GM21367 (cell line): ENCODE measurements around the gene MYOZ2.
"Not testable (repeated sequence)": the region's sequence is repeated elsewhere in the genome, so short reads cannot be mapped to it uniquely, and the experiment has no call there.

Source experiments
- ATAC-seq: cut with Tn5 transposase; IDR thresholded peaks from one replicate; pipeline ENCODE4 v1.9.1; 2021; ENCODE audit not compliant: unreplicated experiment

Gene MYOZ2

DNA sequence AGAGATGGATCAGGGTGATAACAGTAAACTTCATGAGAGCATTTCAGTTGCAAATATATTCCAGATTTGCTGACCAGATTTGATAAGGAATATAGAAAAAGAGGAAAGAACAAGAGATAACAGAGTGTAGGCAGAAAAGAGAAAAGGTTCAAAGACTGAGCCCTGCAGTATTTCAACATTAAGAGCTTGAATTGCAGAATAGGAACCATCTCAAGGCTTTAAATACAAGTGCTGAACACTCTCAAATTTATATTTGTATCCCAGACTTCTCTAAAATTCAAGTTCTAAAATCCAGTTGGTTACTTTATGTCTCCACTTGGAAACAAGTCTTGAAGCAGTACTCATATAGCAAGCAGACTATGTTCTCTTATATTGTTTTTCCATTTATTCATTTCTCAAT is 9.7 kb upstream of the MYOZ2 start:
- no peak for ATAC-seq

DNA sequence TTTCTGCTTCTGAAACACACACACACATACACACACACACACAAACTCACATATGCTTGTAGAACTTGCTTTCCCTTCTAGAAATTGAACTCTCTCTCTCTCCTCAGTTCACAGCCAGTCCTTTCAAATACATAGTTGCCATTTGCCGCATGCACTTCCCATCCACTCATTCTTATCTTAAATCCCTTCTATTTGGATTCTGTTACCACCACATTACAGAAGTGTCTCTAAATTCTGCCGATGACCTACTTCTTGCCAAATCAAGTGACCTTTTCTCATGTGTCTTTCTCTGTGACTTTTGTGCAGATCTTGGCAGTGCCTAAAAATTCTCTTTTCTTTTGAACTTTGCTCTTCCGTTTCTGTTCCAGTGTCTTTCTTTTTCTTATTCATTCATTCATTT is 7.5 kb upstream of the MYOZ2 start:
- ATAC-seq: no peak

DNA sequence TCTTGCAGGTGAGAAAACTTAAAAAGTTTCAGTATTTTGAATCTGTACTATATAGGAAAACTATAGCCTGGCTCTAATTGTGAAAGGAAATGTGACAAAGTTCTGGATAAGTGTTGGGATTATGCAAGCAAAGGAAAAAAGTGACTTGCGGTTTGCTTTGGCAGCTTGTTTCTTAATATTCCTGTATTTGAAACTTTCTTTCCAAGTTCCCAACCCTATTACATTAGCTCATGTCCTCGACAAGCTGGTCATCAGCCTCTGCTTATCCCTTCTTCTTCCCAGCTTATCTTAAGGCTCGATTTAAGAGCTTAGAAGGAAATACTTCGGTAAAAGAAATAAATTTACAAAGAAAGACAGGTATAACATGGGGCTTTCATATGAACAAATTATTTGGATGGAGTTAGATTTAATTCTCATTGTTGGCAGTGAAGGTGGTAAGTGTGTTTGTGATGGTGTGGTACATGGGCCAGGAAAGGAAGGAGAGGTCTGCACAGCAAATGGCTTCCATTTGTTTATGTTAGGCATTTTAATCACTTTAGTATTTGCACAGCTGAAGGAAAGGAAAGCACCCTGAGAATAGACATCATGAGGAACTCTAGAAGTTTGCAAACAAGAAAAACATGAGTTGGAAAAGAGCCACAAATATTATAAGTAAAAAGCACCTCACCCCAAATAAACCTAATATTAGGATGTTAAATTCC is 5.1 kb upstream of the MYOZ2 start:
- no peak for ATAC-seq

DNA sequence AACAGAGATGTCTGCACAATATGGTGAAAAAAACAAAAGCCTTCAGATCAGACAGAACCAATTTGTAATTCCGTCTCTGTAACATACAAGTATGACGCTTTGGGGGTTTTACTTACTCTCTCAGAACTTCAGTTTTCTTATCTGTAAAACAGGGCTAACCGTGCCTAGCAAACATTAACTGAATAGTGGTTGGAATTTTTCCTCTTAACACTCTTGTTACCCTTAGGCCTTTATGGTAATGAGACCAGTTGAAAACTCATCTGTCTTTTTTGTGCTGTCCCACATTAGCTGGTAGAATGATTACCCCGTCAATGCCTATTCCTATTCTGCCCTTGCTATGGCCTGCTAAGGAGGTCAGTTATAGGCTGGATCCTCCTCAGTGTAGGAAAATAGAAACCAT is 4.5 kb upstream of the MYOZ2 start:
- ATAC-seq: no peak

DNA sequence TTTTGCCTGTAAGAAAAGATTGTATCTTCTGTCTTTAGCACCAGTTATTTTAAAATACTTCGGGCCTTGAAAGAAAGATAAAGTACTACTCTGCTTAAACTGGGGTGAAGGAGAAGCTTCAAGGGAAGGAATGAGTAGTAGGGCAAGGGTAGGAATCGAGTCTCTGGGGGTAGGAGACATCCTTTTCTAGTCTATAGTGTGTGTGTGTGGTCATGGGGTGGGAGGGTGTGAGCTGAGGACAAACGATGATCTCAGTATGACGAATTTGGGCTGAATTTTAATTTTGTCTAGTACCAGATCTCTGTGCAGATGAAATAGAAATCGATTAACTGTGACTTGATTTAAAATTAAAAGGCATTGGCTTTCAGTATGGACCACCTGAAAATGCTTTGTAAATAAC is 3.3 kb upstream of the MYOZ2 start:
- ATAC-seq: no peak

DNA sequence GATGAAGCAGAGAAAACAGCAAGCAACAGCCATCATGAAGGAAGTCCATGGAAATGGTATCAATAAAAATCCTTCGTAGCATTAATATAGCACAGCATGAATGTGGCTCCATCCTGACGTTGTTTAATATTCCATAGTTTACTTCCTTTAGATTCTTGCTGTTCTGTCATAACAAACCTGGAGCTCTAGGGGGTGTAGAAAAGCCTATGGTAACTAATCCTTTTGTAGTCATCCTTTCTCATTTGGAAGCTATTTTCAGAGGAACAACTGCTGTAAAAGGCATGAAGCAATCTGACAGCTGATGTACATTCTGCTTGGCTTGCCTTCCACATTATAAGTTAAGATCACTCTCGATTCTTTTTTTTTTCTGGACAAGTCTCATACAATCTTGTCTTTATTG is 914 bp downstream of the MYOZ2 start:
- ATAC-seq: no peak

DNA sequence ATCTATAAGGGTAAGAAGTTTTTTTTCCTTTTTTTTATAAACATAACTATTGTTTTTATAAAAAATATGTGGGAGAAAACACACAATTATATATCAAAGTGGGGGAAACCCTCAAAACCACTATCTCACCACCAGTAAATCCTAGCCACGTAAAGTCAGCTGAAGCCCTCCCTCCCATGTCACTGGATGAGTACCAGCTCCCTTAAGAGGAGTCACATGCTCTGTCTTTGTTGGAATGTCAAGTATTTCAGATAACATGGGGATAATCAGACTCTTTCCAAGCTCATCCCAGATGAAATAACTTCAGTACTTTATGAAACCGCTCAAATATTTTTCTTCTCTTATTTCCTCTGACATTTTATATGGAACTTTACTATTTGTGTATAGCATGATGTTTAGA is 2.4 kb downstream of the MYOZ2 start:
- ATAC-seq: no peak

DNA sequence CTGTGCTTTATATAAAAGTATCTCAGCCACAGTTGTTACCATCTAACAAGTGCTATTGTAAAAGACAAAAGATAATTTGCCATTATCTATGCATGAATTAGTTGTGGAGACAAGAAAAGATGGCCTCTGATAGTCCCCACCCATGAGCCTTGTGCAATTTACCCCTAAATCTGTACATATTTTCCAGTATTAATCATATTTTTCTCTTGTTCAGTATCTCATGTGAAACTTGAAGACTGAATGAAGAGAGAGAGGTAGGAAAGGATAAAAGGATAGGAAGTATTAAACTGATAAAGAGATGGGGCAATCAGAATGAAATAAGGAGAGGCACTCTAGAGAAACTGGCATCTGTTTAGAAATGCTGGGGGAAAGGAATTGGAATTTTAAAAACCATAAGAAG is 3.7 kb downstream of the MYOZ2 start:
- ATAC-seq: no peak

DNA sequence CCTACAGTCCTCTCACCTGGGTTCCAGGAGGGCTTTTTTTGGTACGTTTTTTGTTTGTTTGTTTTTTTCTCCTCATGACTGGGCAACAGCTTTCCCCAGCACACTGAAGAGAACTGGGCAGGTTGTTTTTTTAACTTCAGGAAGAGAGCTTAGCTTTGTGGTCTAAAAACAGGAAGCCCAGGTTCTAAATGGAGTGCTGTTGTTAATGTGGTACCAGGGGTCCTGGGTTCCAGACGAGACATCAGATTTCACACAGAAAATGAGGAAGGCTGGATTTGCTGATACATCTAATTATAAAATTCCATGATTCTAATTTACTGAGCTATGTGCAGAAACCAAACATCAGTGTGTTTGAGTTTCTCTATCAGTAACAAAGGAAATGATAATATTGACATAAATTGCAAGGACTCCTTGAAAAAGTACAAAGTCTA is 4.2 kb downstream of the MYOZ2 start:
- no peak for ATAC-seq

DNA sequence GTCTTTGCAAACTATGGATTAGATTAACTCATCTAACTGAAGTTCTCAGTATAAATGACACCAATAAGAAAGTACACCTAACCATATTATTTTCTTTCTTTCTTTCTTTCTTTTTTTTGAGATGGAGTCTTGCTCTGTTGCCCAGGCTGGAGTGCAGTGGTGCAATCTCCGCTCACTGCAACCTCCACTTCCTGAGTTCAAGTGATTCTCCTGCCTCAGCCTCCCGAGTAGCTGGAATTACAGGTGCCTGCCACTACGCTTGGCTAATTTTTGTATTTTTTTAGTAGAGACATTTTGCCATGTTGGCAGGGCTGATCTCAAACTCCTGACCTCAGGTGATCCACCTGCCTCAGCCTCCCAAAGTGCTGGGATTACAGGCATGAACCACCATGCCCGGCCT is 5.7 kb downstream of the MYOZ2 start:
- not testable (repeated sequence) for ATAC-seq

DNA sequence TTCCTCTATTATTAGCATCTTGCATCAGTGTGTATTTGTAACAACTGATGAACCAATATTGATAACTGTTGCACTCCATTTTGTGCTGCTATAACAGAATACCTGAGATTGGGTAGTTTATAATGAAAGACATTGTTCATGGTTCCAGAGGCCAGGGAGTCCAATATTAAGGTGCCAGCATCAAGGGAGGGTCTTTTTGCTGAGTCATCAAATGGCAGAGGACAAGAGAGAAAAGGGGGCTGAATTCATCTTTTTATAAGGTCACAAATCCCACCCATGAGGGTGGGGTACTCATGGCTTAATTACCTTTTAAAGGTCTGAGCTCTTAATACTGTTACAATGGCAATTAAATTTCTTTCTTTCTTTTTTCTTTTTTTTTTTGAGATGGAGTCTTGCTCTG is 7.2 kb downstream of the MYOZ2 start:
- ATAC-seq: no peak

DNA sequence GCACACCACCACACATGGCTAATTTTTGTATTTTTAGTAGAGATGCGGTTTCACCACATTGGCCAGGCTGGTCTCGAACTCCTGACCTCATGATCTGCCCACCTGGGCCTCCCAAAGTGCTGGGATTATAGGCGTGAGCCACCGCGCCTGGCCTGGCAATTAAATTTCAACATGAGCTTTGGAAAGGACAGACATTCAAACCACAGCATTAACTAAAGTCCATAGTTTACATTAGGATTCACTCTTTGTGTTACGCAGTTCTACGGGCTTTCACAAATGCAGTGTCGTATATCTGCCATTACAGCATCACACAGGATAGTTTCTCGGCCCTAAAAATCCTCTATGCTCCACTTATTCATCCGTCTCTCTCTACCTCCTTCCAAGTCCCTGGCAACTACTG is 7.7 kb downstream of the MYOZ2 start:
- ATAC-seq: not testable (repeated sequence)

DNA sequence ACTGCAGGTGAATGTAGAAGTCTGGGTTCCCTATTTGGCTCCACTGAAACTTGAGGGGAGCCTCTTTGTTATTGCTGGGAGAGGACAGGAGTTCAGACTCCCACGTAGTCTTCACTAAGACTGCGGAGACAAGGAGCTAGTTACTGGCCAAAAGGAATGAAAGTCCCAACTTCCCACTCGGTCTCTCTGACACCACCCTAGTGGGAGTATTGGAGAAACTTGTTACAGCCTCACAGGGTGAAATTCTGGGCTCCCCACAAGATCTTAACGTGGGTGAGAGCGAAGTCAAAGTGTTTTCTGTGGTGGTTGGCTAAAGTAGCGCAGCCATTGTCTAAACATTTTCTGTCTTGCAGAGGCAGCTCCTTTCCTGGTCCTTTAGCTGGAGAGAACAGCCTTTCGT is 13.5 kb downstream of the MYOZ2 start:
- ATAC-seq: no peak

DNA sequence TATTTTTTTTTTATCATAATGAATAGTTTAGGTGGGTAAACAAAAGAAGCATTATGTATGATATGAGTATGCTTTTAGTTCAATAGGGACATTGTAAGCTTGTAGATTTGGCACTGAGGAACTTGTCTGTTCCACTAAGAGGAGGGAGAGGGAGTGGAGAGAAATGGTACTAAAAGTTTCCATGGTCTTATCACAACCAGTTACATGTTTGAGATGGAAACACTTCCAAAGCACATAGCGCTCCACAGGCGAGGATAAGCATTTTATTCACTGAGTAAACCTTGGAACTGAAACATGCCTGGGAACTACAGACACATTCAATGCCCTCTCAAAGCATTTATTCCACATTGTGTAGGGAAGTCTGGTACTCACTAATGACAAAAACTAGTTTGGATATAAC is 15.5 kb downstream of the MYOZ2 start:
- no peak for ATAC-seq

DNA sequence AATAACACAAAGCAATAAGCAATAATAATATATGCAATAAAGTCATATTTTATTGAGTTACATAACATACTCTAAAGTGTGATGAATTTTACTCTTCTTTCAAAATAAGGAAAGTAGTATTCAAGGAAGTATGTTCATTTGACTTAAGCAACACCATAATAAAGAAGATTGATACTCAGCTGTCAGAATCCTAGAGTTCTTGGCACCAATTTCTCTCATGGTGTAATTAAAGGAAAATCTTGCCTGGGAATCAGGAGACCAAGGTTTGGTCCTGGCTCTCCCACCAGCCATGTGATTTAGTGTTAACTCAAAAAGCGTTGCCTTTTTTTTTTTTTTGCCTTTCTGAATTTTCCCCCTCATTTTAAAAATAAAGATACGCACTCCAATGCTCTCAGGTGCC is 17.1 kb downstream of the MYOZ2 start:
- ATAC-seq: no peak

DNA sequence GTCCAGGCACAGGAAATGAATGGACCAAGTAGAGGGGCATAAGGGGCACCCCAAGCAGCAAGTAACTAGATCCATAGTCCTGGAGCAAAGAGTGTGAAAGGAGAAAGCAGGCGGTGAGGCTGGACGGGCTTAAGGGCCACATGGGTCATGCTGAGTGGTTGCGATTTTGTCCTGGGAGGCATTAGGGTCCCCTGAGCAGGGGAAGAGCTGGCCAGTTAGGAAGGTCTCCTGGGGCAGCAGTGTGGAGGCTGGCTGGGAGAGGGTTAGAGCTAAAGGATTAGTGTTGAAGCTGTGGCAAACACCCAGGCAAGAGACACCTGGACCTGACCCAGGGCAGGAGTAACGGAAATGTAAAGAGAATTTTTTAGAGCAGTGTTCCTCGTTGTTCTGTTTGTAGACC is 26.5 kb downstream of the MYOZ2 start:
- ATAC-seq: no peak

DNA sequence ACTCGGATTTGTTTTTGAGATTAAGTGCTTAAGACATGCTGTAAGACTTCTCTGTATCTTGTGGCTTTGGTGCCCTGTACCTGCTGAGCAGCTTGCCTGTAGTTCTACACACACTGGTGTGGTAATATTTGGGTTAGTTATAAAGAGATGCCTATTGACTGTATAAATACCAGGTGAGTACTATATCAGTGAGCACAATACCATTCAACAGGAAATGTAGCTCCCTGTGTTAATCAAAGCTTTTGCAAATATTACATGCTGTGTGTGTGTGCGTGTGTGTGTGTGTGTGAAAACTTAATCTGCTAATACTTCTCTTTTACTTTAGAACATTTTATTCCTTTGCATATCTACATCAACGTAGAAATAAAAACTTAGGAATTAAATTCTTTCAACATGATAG is 30.1 kb downstream of the MYOZ2 start:
- ATAC-seq: no peak

DNA sequence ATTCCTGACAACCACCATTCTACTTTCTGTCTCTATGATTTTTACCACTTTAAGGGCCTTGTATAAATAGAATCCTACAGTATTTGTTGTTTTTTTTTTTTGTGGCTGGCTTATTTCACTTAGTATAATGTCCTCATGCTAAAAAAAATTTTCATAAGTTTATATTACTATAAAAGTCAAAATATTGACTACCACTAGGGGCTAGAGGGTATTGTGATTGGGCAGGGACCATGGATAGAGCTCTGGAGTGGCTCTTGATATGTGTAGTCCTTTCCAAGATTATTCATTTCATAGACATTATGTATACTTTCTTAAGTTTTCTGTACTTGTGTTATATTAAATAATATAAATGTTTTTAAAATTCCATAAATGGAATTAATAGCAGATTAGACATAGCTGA is 34.6 kb downstream of the MYOZ2 start:
- ATAC-seq: no peak

DNA sequence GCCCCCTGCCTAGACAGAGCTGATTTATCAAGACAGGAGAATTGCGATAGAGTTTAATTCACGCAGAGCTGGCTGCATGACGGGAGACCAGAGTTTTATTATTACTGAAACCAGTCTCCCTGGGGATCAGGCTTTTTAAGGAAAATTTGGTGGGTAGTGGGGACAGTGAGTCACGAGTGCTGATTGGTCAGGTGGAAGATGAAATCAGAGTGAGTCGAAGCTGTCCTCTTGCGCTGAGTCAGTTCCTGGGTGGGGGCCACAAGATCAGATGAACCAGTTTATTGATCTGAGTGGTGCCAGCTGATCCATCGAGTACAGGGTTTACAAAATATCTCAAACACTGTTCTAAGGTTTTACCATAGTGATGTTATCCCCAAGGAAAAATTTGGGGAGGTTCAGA is 36.6 kb downstream of the MYOZ2 start:
- ATAC-seq: no peak

DNA sequence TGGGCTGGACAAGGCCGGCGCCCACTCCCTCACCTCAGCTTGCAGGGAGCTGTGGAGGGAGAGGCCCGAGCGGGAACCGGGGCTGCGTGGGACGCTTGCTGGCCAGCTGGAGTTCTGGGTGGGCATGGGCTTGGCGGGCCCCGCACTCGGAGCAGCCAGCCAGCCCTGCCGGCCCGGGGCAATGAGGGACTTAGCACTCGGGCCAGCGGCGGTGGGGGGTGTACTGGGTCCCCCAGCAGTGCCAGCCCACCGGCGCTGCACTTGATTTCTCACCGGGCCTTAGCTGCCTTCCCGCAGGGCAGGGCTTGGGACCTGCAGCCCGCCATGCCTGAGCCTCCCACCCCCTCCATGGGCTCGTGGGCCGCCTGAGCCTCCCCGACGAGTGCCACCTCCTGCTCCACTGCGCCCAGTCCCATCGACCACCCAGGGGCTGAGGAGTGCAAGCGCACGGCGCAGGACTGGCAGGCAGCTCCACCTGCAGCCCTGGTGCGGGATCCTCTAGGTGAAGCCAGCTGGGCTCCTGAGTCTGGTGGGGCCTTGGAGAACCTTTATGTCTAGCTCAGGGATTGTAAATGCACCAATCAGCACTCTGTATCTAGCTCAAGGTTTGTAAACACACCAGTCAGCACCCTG is 38.2 kb downstream of the MYOZ2 start:
- ATAC-seq: not testable (repeated sequence)

DNA sequence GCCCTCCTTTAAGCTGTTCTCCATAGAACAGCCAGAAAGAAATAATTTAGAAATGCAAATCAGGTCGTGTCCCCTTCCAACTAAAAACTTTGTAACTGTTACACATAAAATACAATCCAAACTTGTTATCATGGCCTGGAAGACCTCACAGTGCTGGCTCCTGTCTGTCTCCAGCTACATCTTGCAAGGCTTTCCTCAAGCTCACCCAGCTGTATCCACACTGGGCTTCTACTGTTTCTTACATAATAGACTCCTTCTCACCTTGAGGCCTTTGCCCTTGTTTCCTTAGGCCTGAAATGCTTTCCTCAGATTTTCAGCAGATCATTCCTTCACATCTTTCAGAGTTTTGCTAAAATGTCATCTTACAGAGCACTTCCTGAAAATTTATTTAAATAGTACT is 43.4 kb downstream of the MYOZ2 start:
- ATAC-seq: no peak

DNA sequence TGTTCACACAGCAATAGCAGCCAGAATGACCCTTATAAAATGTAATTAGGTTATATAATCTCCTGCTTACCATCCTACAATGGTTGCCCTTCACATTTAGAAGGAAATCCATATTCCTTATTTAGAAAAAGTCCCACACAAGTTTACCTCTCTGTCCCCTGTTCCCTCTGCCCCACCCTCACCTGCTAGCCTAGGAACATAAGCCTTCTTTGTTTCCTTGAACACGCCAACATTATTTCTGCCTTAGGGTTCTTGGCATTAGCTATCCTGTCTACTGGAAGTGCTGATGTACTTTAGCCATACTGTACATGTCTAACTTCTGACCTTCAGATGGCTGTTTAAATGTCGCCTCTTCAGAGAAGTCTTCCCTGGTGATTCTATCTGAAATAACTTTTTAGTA is 48.5 kb downstream of the MYOZ2 start:
- ATAC-seq: no peak

DNA sequence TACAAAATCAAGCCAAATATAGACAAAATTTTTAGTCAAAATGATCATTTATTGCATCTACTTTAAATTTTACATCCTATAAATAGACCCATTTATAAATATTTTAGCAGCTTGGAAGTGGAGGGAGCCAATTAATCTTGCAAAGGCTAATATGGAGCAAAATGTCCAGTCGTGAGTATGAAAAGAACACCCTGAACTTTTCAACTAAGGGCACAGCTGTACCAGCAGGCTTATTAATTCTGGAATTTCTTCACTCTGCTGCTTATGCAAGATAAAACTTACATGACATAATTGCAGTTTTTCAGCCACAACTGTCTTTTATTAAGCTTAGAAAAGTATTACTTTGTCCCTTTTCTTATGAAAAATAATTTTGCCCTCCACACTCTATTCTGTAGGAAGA is 54.0 kb downstream of the MYOZ2 start:
- no peak for ATAC-seq
